Naive thymus-derived CD4-positive, alpha-beta T cell (primary cell): Measurements from ENCODE around the gene RUNX2. TPM values are rescaled to one million over a fixed set of nuclear protein-coding genes. Genes with fewer than 3 reads are reported as not detected.

ENCODE experiments used
- ATAC-seq: fragments of 150-1000 bp; cut with Tn5 transposase; 2 replicates; pipeline ENCODE4 v1.10.0; 2021; ENCODE audit warnings: mild to moderate bottlenecking, moderate library complexity
- CTCF ChIA-PET: fragments of 350-600 bp; sonication (Branson Sonifier 250); formaldehyde crosslinking; loops from one replicate; lab custom pipeline; 2021; ENCODE audit warnings: antibody characterized with exemption; lab: Charles Lee
- POLR2A ChIA-PET: fragments of 350-600 bp; sonication (Branson Sonifier 250); formaldehyde crosslinking; loops from one replicate; lab custom pipeline; 2021; ENCODE audit warnings: antibody characterized with exemption, inconsistent platforms; lab: Charles Lee
- DNase-seq, 9 donors: peaks; one replicate each; pipeline versions ENCODE4 v3.0.0 to v3.0.0-alpha.2; 2020 to 2022; ENCODE audit warnings: mixed read lengths in 1 of 9
- H3K27ac ChIP-seq: one replicate; pipeline ENCODE4 v1.7.0; 2013; ENCODE audit warnings: mild to moderate bottlenecking, low read depth, low read length, moderate library complexity
- H3K27me3 ChIP-seq, 2 donors: one replicate each; pipeline ENCODE4 v1.7.0; 2013; ENCODE audit warnings: low read length in 2 of 2, mild to moderate bottlenecking in 2 of 2, moderate library complexity in 2 of 2; ENCODE audit not compliant: control insufficient read depth in 2 of 2, insufficient read depth in 2 of 2
- H3K36me3 ChIP-seq, 3 experiments: 1 replicate in 2 of 3; 2 replicates in 1 of 3; pipeline ENCODE4 v1.7.0; 2013; ENCODE audit warnings: low read length in 3 of 3, mild to moderate bottlenecking in 3 of 3, moderate library complexity in 1 of 3; ENCODE audit not compliant: insufficient read depth in 3 of 3, control insufficient read depth in 2 of 3
- H3K4me1 ChIP-seq, 2 donors: one replicate each; pipeline ENCODE4 v1.7.0; 2013; ENCODE audit warnings: low read length in 2 of 2, mild to moderate bottlenecking in 2 of 2, moderate library complexity in 1 of 2; ENCODE audit not compliant: control insufficient read depth in 2 of 2, insufficient read depth in 2 of 2
- H3K4me3 ChIP-seq: 2 replicates; pipeline ENCODE4 v1.7.0; 2013; ENCODE audit warnings: mild to moderate bottlenecking, low read length
- H3K9me3 ChIP-seq, 3 experiments: 1 replicate in 2 of 3; 2 replicates in 1 of 3; pipeline ENCODE4 v1.7.0; 2013; ENCODE audit warnings: low read length in 3 of 3; ENCODE audit not compliant: control insufficient read depth in 2 of 3
- H3K27ac Mint-ChIP-seq, 9 donors: one replicate each; pipeline ENCODE4 v1.8.0; 2020 to 2022; ENCODE audit warnings: mixed read lengths in 9 of 9, mild to moderate bottlenecking in 8 of 9, moderate library complexity in 5 of 9, inconsistent platforms in 2 of 9
- H3K27me3 Mint-ChIP-seq, 5 donors: one replicate each; pipeline ENCODE4 v1.8.0; 2021 to 2022; ENCODE audit warnings: mixed read lengths in 5 of 5, mild to moderate bottlenecking in 1 of 5
- H3K36me3 Mint-ChIP-seq, 5 donors: one replicate each; pipeline ENCODE4 v1.8.0; 2020 to 2022; ENCODE audit warnings: mixed read lengths in 5 of 5, mild to moderate bottlenecking in 3 of 5, inconsistent platforms in 1 of 5
- H3K4me1 Mint-ChIP-seq, 7 donors: one replicate each; pipeline ENCODE4 v1.8.0; 2020 to 2022; ENCODE audit warnings: mixed read lengths in 7 of 7, mild to moderate bottlenecking in 3 of 7, inconsistent platforms in 1 of 7
- H3K4me3 Mint-ChIP-seq, 10 donors: one replicate each; pipeline ENCODE4 v1.8.0; 2020 to 2022; ENCODE audit warnings: mild to moderate bottlenecking in 10 of 10, mixed read lengths in 10 of 10, moderate library complexity in 6 of 10, inconsistent platforms in 2 of 10
- H3K9me3 Mint-ChIP-seq, 11 donors: one replicate each; pipeline ENCODE4 v1.8.0; 2020 to 2022; ENCODE audit warnings: mixed read lengths in 11 of 11, mild to moderate bottlenecking in 4 of 11, inconsistent platforms in 1 of 11, moderate library complexity in 1 of 11
- intact Hi-C, 2 donors: fragments of 100-400 bp; cut with micrococcal nuclease; formaldehyde crosslinking; loops; one replicate each; pipeline ENCODE4 v1.15.1; 2023
- polyA plus RNA-seq, 2 donors: library from polyadenylated mRNA; unstranded; fragments of 300-500 nt; fragmentation: Illumina TruSeq; gene quantifications; one replicate each; pipeline ENCODE4 v1.2.3, GENCODE V29; 2021
- total RNA-seq, 6 experiments: library from RNA in 5 of 6; stranded (reverse) in 5 of 6; gene quantifications; 1 replicate in 5 of 6; 2 replicates in 1 of 6; pipeline ENCODE4 v1.2.3 and lab custom pipeline; 2021 to 2026

The RUNX2 gene
- total and polyA plus RNA-seq, 7 experiments from 2014 or later: 2.3 to 17.9 (median 13.9) TPM

- DNase-seq (no peak), ATAC-seq (no peak)
- H3K4me3 ChIP-seq: no peak overlapping the region
- Mint-ChIP-seq H3K9me3 (peaks cover 0 to 13% (median 0%) of the 10 kb centered on the region in 11 donors), H3K36me3 (peaks cover 3 to 12% (median 5%) of the 10 kb centered on the region in 5 donors), H3K27ac (no peak overlapping the region), H3K27me3 (peaks cover 0 to 4% (median 0%) of the 10 kb centered on the region in 5 donors), H3K4me3 (no peak overlapping the region), H3K4me1 (peaks cover 0 to 13% (median 3%) of the 10 kb centered on the region in 7 donors)
- H3K27me3 ChIP-seq: no peaks in the 10 kb centered on the region
- H3K27ac ChIP-seq: no peak overlapping the region
- no peaks in the 10 kb centered on the region for H3K36me3 ChIP-seq
- POLR2A ChIA-PET: no interaction called here
- no peaks in the 10 kb centered on the region for H3K9me3 ChIP-seq
- H3K4me1 ChIP-seq: no peaks in the 10 kb centered on the region
- CTCF ChIA-PET: no interaction called here
- intact Hi-C loops: no loop called here
These were observed 303.3 kb downstream of the RUNX2 start for GRCh38 chr6:45631396-45631795.

- no peak for DNase-seq
- H3K9me3 ChIP-seq: no peaks in the 10 kb centered on the region
- peak; percentile 31 for ATAC-seq
- H3K27me3 Mint-ChIP-seq: peaks cover 0 to 4% (median 0%) of the 10 kb centered on the region in 5 donors
- H3K9me3 Mint-ChIP-seq: peaks cover 0 to 3% (median 0%) of the 10 kb centered on the region in 11 donors
- peak overlapping the region in 1 of 9 donors; percentile 11 for H3K27ac Mint-ChIP-seq
- CTCF ChIA-PET: interaction anchor here (0.7 kb wide), 1 partner anchor 1031 kb away, joined by 3 read pairs; no protein-coding TSS in a partner anchor
- H3K4me3 ChIP-seq: no peak overlapping the region
- intact Hi-C loops: no loop called here
- H3K36me3 ChIP-seq: no peaks in the 10 kb centered on the region
- H3K36me3 Mint-ChIP-seq: peaks cover 0 to 5% (median 3%) of the 10 kb centered on the region in 5 donors
- H3K4me3 Mint-ChIP-seq: no peak overlapping the region
- H3K4me1 ChIP-seq: no peaks in the 10 kb centered on the region
- H3K4me1 Mint-ChIP-seq: peaks cover 0 to 16% (median 6%) of the 10 kb centered on the region in 7 donors
- no peak overlapping the region for H3K27ac ChIP-seq
- POLR2A ChIA-PET: no interaction called here
- no peaks in the 10 kb centered on the region for H3K27me3 ChIP-seq
These were observed 305.3 kb downstream of the RUNX2 start for GRCh38 chr6:45633272-45633908.

GRCh38 chr6:45634231-45634630 is 306.1 kb downstream of the RUNX2 start:
- H3K9me3 Mint-ChIP-seq: peaks cover 0 to 3% (median 0%) of the 10 kb centered on the region in 11 donors
- no peak overlapping the region for H3K27ac Mint-ChIP-seq
- H3K4me3 ChIP-seq: no peak overlapping the region
- no peaks in the 10 kb centered on the region for H3K27me3 ChIP-seq
- peaks cover 0 to 18% (median 8%) of the 10 kb centered on the region in 7 donors for H3K4me1 Mint-ChIP-seq
- H3K4me3 Mint-ChIP-seq: no peak overlapping the region
- no peak for DNase-seq
- H3K27ac ChIP-seq: no peak overlapping the region
- POLR2A ChIA-PET: interaction anchor here (0.6 kb wide), 1 partner anchor 573 kb away, joined by 3 read pairs; no protein-coding TSS in a partner anchor
- no peaks in the 10 kb centered on the region for H3K36me3 ChIP-seq
- no peaks in the 10 kb centered on the region for H3K4me1 ChIP-seq
- CTCF ChIA-PET: no interaction called here
- H3K9me3 ChIP-seq: no peaks in the 10 kb centered on the region
- peaks cover 0 to 3% (median 1%) of the 10 kb centered on the region in 5 donors for H3K36me3 Mint-ChIP-seq
- ATAC-seq: no peak
- intact Hi-C loops: no loop called here
- peaks cover 0 to 4% (median 0%) of the 10 kb centered on the region in 5 donors for H3K27me3 Mint-ChIP-seq

GRCh38 chr6:45635284-45635867 is 307.2 kb downstream of the RUNX2 start:
- Mint-ChIP-seq H3K36me3 (peaks cover 0 to 4% (median 0%) of the 10 kb centered on the region in 5 donors), H3K9me3 (peaks cover 0 to 1% (median 0%) of the 10 kb centered on the region in 11 donors), H3K4me3 (no peak overlapping the region), H3K27ac (peak overlapping the region in 1 of 9 donors; percentile 26), H3K4me1 (peaks cover 4 to 18% (median 8%) of the 10 kb centered on the region in 7 donors), H3K27me3 (peaks cover 0 to 4% (median 0%) of the 10 kb centered on the region in 5 donors)
- Histone ChIP-seq H3K9me3 (no peaks in the 10 kb centered on the region), H3K36me3 (no peaks in the 10 kb centered on the region), H3K27ac (no peak overlapping the region), H3K27me3 (no peaks in the 10 kb centered on the region), H3K4me3 (no peak overlapping the region), H3K4me1 (no peaks in the 10 kb centered on the region)
- no peak for ATAC-seq
- no peak for DNase-seq
- intact Hi-C loops: no loop called here
- ChIA-PET CTCF (no interaction called here), POLR2A (no interaction called here)

- intact Hi-C loops: no loop called here
- no peak overlapping the region for H3K27ac ChIP-seq
- CTCF ChIA-PET: no interaction called here
- peaks cover 0 to 1% (median 0%) of the 10 kb centered on the region in 11 donors for H3K9me3 Mint-ChIP-seq
- H3K9me3 ChIP-seq: no peaks in the 10 kb centered on the region
- DNase-seq: no peak
- no peak for ATAC-seq
- no peak overlapping the region for H3K4me3 ChIP-seq
- H3K27me3 ChIP-seq: no peaks in the 10 kb centered on the region
- H3K27ac Mint-ChIP-seq: no peak overlapping the region
- H3K36me3 Mint-ChIP-seq: peaks cover 0 to 4% (median 0%) of the 10 kb centered on the region in 5 donors
- POLR2A ChIA-PET: interaction anchor here (1.2 kb wide), 1 partner anchor 22 kb away, joined by 3 read pairs; no protein-coding TSS in a partner anchor
- H3K4me1 ChIP-seq: no peaks in the 10 kb centered on the region
- no peak overlapping the region for H3K4me3 Mint-ChIP-seq
- no peaks in the 10 kb centered on the region for H3K36me3 ChIP-seq
- H3K27me3 Mint-ChIP-seq: peaks cover 0 to 7% (median 0%) of the 10 kb centered on the region in 5 donors
- H3K4me1 Mint-ChIP-seq: peaks cover 4 to 14% (median 7%) of the 10 kb centered on the region in 7 donors
These were observed 308.9 kb downstream of the RUNX2 start for GRCh38 chr6:45637056-45637455.

- peaks cover 0 to 1% (median 0%) of the 10 kb centered on the region in 11 donors for H3K9me3 Mint-ChIP-seq
- Histone ChIP-seq H3K4me3 (no peak overlapping the region), H3K27me3 (no peaks in the 10 kb centered on the region), H3K27ac (no peak overlapping the region), H3K4me1 (no peaks in the 10 kb centered on the region), H3K9me3 (no peaks in the 10 kb centered on the region), H3K36me3 (no peaks in the 10 kb centered on the region)
- no peak for ATAC-seq
- peaks cover 0 to 7% (median 0%) of the 10 kb centered on the region in 5 donors for H3K27me3 Mint-ChIP-seq
- ChIA-PET POLR2A (no interaction called here), CTCF (no interaction called here)
- H3K27ac Mint-ChIP-seq: no peak overlapping the region
- no peak overlapping the region for H3K4me3 Mint-ChIP-seq
- intact Hi-C loops: no loop called here
- peaks cover 4 to 11% (median 6%) of the 10 kb centered on the region in 7 donors for H3K4me1 Mint-ChIP-seq
- DNase-seq: no peak
- H3K36me3 Mint-ChIP-seq: peaks cover 0 to 4% (median 0%) of the 10 kb centered on the region in 5 donors
These were observed 309.6 kb downstream of the RUNX2 start for GRCh38 chr6:45637611-45638257.
